ENCODE data around the gene TEX12.

Gene TEX12

GRCh38 chr11:112163875-112164685, 3.1 kb upstream of the TEX12 start, which contains the start of gene IL18:
Gene IL18 (minus strand): TSS chr11:112164094. CDS start chr11:112155053, 9,041 bp downstream.
- Histone ChIP-seq H3F3A (ENCODE audit: insufficient read depth, low read length) (no peaks in the 10 kb centered on the region), H3K27me3 (replicated peaks; ENCODE audit: insufficient read depth, low read length) (no peaks in the 10 kb centered on the region), H2AFZ (ENCODE audit: low read length) (no peak within 1 kb of the TSS), H3K27ac (ENCODE audit: low read length) (no peak within 1 kb of the TSS), H3K4me2 (ENCODE audit: low read depth, low read length) (no peak within 1 kb of the TSS), H3K9ac (ENCODE audit: low read length) (no peak within 1 kb of the TSS), H3K36me3 (replicated peaks; ENCODE audit: insufficient read depth, low read length) (no peaks in the 10 kb centered on the region), H3K79me2 (ENCODE audit: low read length) (no peaks in the 10 kb centered on the region), H3K9me3 (replicated peaks; ENCODE audit: insufficient read depth, low read length) (no peaks in the 10 kb centered on the region), H3K4me3 (ENCODE audit: low read length) (no peak within 1 kb of the TSS), H3K9me2 (replicated peaks; ENCODE audit: insufficient read depth, low read length) (no peaks in the 10 kb centered on the region), H3K4me1 (ENCODE audit: low read length) (no peaks in the 10 kb centered on the region), H4K20me1 (ENCODE audit: insufficient read depth, low read length) (no peaks in the 10 kb centered on the region)
- TF ChIP-seq EZH2phosphoT487 (IDR thresholded peaks at IDR 0.05; ENCODE audit: low read length) (no peak), CTCF (IDR thresholded peaks at IDR 0.05; ENCODE audit: low read length) (no peak), EZH2 (optimal IDR thresholded peaks at IDR 0.05; ENCODE audit: low read depth, low read length) (no peak)
- DNase-seq = no peak

GRCh38 chr11:112165049-112165448, 2.1 kb upstream of the TEX12 start:
- no peak overlapping the region for H3K27ac ChIP-seq (ENCODE audit: low read length)
- H3K4me1 ChIP-seq (ENCODE audit: low read length) = no peaks in the 10 kb centered on the region
- TF ChIP-seq CTCF (IDR thresholded peaks at IDR 0.05; ENCODE audit: low read length) (no peak), EZH2phosphoT487 (IDR thresholded peaks at IDR 0.05; ENCODE audit: low read length) (no peak), EZH2 (optimal IDR thresholded peaks at IDR 0.05; ENCODE audit: low read depth, low read length) (no peak)
- H3K27me3 ChIP-seq (replicated peaks; ENCODE audit: insufficient read depth, low read length) = no peaks in the 10 kb centered on the region
- no peak overlapping the region for H3K9ac ChIP-seq (ENCODE audit: low read length)
- H3K9me2 ChIP-seq (replicated peaks; ENCODE audit: insufficient read depth, low read length) = no peaks in the 10 kb centered on the region
- H3K4me3 ChIP-seq (ENCODE audit: low read length) = no peak overlapping the region
- H3K79me2 ChIP-seq (ENCODE audit: low read length) = no peaks in the 10 kb centered on the region
- H3K4me2 ChIP-seq (ENCODE audit: low read depth, low read length) = no peak overlapping the region
- DNase-seq = no peak
- H3K9me3 ChIP-seq (replicated peaks; ENCODE audit: insufficient read depth, low read length) = no peaks in the 10 kb centered on the region
- H3K36me3 ChIP-seq (replicated peaks; ENCODE audit: insufficient read depth, low read length) = no peaks in the 10 kb centered on the region
- no peaks in the 10 kb centered on the region for H3F3A ChIP-seq (ENCODE audit: insufficient read depth, low read length)
- H2AFZ ChIP-seq (ENCODE audit: low read length) = no peak overlapping the region
- H4K20me1 ChIP-seq (ENCODE audit: insufficient read depth, low read length) = no peaks in the 10 kb centered on the region

GRCh38 chr11:112166562-112166961, 610 bp upstream of the TEX12 start:
- no peaks in the 10 kb centered on the region for H3F3A ChIP-seq (ENCODE audit: insufficient read depth, low read length)
- no peak overlapping the region for H3K4me2 ChIP-seq (ENCODE audit: low read depth, low read length)
- no peak overlapping the region for H3K4me3 ChIP-seq (ENCODE audit: low read length)
- no peaks in the 10 kb centered on the region for H3K4me1 ChIP-seq (ENCODE audit: low read length)
- no peak for TF ChIP-seq CTCF (IDR thresholded peaks at IDR 0.05; ENCODE audit: low read length)
- no peak for TF ChIP-seq EZH2 (optimal IDR thresholded peaks at IDR 0.05; ENCODE audit: low read depth, low read length)
- no peak for TF ChIP-seq EZH2phosphoT487 (IDR thresholded peaks at IDR 0.05; ENCODE audit: low read length)
- no peak for DNase-seq
- H4K20me1 ChIP-seq (ENCODE audit: insufficient read depth, low read length) = no peaks in the 10 kb centered on the region
- H3K9me2 ChIP-seq (replicated peaks; ENCODE audit: insufficient read depth, low read length) = no peaks in the 10 kb centered on the region
- H3K9me3 ChIP-seq (replicated peaks; ENCODE audit: insufficient read depth, low read length) = no peaks in the 10 kb centered on the region
- H3K27me3 ChIP-seq (replicated peaks; ENCODE audit: insufficient read depth, low read length) = no peaks in the 10 kb centered on the region
- no peaks in the 10 kb centered on the region for H3K79me2 ChIP-seq (ENCODE audit: low read length)
- H2AFZ ChIP-seq (ENCODE audit: low read length) = no peak overlapping the region
- no peaks in the 10 kb centered on the region for H3K36me3 ChIP-seq (replicated peaks; ENCODE audit: insufficient read depth, low read length)
- H3K9ac ChIP-seq (ENCODE audit: low read length) = no peak overlapping the region
- H3K27ac ChIP-seq (ENCODE audit: low read length) = no peak overlapping the region

Data from MM.1S (cell line).